GM18505 (cell line): ENCODE measurements around the gene ARHGEF25.

Experiments
- ATAC-seq: cut with Tn5 transposase; IDR thresholded peaks from one replicate; pipeline ENCODE4 v1.9.1; 2021; ENCODE audit not compliant: unreplicated experiment
- POLR2A ChIP-seq: IDR thresholded peaks from 4 replicates; pipeline ENCODE4 v1.6.1; 2011; ENCODE audit warnings: borderline replicate concordance; ENCODE audit not compliant: insufficient read depth, insufficient read length; ENCODE audit errors: extremely low read depth

Gene ARHGEF25

DNA sequence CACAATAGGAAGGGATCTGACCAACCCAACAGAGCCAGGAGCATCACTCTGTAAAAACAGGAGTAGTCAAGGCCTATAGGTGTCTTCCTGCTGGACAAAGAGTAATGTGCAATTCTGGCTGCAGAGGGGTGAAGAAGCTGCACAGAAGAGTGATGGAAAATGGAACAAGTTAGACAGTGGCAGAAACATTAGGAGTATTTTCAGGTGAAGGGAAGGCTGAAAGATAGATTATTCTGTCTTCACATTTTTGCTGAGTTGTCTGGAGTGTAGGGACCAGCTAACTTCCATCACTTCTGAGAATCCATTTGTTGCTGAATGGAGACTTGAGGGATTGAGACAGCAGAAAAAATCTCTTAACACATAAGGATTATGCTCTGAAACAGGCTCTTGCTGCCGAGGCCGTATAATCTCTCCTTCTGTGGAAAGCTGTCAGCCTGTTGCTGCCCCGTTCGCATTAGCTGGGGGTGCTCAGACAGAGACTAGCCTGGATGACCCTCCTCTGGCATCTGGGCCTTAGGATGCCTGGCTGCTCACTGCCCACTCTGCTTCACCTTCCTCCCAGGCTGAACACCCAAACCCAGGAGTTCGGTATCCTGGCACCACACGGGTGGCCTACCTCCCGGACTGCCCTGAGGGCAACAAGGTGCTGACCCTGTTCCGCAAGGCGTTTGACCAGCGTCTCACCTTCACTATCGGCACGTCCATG, 3.1 kb upstream of the ARHGEF25 start:
- TF ChIP-seq POLR2A: no peak
- no peak for ATAC-seq

DNA sequence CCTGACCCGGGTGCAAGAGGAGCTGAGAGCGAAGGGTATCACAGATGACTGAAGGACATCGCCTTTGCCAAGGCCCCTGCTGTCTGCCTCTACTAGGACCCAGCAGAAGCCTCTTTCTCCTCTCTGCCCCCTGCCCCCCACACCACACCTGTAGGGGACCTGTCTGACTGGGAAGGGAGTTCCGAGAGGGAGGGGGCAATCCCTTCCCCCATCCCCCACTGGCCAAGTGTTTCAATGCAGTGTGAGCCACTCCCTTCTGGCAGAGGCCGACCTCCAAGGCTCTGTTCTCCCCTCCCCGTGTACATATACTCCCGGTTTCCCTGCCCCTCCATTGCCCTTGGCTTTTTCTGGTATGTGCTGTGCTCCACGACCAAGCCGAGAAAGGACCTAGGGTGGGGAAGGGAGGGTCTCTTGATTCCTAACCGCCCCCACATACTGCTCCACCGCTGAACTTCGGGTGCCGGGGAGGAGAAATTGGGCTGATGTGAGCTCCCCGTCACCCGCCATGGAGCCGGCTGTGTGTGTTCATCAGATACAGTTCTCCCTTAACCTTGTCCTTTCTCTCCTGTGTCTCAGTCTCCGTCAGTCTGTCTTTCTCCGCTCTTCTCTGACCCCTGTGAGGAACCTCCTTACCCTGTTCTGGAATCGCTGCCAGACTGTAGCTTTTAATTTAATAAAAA, 2.0 kb upstream of the ARHGEF25 start:
- no peak for TF ChIP-seq POLR2A
- ATAC-seq: no peak

DNA sequence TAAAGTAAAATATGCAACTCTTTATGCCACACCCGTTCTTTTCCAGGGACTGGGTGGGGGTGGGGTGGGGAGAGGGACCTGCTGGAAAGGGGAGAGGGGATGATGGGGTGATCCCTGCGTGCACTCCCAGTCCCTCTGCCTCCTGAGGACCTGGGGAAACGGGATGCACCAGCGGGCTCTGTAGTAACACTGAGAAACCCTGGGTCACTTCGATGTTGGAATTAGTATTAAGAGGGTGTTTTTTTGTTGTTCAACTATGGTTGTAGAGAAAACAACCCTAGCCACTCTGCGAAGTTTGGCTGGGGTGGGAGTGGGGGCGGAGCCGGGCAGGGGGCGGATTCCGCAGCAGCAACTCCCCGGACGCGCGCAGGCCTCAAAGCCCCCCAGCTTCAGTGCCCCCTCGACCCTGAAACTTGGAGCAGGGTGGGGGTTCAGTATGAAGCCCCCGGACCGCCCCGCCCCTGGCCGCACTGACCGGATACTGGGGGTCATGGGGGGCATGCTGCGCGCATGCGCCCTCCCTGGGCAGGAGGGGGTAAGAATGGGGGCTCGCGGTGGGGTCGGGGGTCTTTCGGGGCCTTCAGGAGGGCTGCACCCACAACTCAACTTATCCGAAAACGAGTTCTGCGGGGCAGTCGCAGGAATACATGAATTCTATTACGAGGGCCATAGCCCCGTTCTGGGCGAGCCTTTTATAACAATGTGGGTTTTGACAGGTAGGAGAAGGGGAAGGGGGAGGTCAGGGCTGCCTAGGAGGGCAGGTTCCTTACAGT, 1.3 kb upstream of the ARHGEF25 start:
- no peak for ATAC-seq
- TF ChIP-seq POLR2A: no peak

DNA sequence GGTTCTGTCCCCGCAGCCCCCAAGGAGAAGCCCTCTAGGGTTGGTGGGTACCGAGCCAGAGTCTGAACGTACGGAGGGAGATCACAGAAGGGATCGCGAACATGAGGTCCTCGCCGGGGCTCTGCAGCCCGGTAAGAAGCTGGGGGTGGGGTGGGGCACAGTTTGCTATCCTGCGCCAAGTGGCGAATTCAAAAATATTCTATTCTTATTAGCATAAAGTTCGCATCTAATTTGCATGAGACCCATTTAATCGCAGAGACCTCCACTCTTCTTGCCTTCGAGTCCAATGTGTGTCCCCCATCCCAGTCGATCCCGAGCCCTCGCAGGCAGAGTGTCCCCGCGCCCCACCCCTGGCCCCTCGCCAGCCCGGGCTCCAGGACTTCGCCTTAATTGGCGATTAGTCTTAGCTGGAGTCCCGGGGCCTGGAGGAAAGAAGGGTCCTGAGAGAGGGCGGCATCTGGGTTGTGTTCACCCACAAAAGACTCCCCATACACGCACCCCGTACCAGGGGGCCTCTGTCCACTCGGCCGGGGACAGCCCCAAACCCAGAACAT, 604 bp upstream of the ARHGEF25 start:
- TF ChIP-seq POLR2A: no peak
- no peak for ATAC-seq

DNA sequence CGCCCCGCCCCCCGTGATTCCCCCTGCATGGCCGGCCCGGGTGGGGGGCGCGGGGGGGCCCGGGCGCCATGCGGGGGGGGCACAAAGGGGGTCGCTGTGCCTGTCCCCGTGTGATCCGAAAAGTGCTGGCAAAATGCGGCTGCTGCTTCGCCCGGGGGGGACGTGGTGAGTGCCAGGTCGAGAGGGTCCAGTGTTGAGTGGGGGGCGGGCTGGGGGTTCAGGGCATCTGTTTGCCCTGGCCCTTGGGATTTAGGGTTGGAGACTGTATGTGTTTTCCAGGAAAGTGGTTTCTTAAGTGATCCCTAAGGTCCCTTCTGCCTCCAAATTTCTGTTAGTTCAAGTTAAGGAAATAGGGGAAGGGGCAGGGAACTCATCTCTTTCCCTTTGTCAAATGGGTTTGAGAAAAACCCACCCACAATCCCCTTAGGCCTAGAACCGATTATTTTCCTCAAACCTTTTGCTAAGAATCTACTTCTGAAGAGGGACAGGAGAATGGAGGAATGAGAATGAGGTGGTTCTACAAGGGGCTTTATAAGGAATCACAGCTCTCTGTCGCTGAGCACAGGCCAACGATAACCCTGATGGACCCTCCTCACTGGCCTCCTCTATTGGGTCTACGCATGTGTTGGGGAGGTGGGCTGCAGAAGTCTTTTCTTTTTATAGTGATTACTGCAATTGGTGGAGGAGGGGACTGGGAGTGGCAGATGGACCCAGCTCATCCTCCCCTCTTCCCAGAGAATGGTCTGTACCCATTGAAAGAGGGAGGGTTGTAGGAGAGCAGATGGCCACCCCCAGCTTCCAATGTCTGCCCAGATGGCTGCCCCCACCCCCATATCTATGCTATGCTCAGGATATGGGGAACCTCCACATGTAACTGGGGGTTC, 834 bp downstream of the ARHGEF25 start:
- ATAC-seq: no peak
- TF ChIP-seq POLR2A: no peak

DNA sequence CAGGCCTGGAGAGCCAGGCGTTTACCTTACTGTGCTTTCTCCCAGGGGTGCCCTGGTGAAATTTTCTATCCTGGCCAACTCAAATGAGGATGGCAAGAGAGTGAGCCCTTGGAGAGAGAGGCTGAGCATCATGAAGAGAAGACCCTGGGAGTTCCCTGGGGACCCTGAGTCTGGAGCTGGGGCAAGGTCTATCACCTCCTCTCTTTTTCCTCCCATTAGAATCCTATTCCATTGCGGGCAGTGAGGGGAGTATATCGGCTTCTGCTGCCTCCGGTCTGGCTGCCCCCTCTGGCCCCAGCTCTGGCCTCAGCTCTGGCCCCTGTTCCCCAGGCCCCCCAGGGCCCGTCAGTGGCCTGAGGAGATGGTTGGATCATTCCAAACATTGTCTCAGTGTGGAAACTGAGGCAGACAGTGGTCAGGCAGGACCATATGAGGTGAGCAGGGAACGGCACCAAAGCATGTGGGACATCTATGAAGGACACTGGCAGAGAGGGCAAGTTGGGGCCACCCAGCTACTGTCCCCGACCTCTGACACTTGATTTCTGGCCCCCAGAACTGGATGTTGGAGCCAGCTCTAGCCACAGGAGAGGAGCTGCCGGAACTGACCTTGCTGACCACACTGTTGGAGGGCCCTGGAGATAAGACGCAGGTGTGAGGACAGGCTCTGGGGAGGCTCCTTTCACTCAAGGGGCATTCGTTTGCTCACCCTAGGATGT, 1.6 kb downstream of the ARHGEF25 start:
- no peak for TF ChIP-seq POLR2A
- no peak for ATAC-seq

DNA sequence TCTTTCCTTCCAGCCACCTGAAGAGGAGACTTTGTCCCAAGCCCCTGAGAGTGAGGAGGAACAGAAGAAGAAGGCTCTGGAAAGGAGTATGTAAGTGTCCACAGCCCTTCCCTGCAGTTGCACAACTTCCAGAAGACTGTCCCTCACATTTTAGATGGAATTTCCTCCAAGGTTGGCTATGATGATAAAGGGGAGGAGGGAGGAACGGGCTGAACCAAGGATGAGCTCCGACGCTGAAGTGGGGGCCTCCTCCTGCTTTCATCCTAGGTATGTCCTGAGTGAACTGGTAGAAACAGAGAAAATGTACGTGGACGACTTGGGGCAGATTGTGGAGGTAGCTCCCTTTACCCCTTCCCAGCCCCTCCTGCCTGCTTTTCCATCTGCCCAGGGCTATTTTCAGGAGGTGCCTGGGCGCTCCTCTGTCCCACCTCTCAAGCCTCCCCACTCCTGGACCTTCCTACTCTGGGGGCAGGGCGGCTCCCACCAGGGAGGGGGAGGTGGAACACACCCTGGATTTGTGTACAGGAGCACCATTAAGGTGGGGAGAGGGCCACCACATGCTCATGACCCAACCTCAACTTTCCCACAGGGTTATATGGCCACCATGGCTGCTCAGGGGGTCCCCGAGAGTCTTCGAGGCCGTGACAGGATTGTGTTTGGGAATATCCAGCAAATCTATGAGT, 2.3 kb downstream of the ARHGEF25 start:
- no peak for ATAC-seq
- no peak for TF ChIP-seq POLR2A

DNA sequence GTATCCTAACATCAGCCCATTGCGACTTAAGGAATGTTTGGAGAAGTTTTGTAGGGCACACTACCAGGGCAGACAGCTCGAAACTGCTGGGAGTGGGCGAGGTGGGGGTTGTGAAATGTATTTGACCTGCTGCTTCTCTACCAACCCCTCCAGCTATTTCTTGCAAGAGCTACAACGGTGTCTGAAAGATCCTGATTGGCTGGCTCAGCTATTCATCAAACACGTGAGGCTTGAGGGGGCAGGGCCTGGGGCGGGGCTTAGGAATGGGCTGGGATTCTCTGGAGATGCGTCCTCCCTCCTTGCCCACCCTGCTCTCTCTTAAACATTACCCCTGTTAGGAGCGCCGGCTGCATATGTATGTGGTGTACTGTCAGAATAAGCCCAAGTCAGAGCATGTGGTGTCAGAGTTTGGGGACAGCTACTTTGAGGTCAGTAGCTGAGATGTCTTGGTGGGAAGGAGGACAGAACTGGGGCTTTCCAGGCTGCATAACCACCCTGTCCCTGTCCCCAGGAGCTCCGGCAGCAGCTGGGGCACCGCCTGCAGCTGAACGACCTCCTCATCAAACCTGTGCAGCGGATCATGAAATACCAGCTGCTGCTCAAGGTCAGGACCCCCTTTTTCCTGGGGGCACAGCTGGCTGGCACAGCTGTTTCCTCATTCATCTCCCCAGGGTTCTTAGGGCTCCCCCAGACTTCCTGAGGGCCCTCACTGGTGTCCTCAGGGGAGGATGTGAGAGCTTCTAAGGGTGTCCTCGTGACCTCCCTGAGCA, 3.1 kb downstream of the ARHGEF25 start:
- TF ChIP-seq POLR2A: no peak
- ATAC-seq: peak; percentile 42

DNA sequence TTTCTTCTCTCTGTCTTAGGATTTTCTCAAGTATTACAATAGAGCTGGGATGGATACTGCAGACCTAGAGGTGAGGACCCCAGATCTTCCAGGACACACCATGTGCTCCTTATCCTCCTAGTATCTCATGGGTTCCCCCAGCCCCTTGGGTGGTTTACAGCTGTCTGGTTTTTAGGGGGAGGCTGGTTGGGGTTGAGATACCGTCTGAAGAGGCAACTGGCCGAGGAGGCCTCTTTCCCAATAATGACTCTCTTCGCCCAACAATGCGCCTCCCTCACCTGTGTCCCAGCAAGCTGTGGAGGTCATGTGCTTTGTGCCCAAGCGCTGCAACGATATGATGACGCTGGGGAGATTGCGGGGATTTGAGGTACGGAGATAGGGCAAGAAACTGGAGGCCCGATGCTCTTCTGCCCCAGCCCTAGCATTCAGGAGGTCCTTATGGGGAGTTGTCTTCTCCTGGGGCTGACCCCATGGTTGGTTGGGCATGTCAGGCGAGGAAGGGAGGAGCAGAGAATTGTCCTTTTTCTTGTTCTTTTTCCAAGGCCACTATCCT, 3.8 kb downstream of the ARHGEF25 start:
- ATAC-seq: no peak
- TF ChIP-seq POLR2A: no peak

DNA sequence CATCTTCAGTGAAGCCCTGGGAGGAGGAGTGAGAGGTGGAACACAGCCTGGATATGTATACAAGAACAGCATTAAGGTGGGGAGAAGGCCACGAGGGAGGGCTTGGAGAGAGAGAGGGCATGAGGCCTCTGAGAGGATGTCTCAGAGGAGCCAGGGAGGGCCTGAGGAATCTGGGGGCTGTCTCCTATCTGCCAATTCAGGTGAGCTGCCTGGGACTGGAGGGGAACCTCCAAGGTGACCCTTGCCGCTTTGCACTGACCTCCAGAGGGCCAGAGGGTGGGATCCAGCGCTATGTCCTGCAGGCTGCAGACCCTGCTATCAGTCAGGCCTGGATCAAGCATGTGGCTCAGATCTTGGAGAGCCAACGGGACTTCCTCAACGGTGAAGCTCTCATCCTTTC, 4.4 kb downstream of the ARHGEF25 start:
- TF ChIP-seq POLR2A: no peak
- no peak for ATAC-seq
